Fibroblast of lung (primary cell): ENCODE measurements around the gene NMUR2.

Experiments used
- CTCF ChIP-seq, 2 donors: IDR thresholded peaks in 1 of 2; conservative IDR thresholded peaks in 1 of 2; 1 replicate in 1 of 2; 2 replicates in 1 of 2; pipeline ENCODE4 v1.5.1; 2011 to 2012; ENCODE audit warnings: low read length in 2 of 2, control low read depth in 1 of 2, inconsistent platforms in 1 of 2, low read depth in 1 of 2, mild to moderate bottlenecking in 1 of 2
- EZH2 ChIP-seq: IDR thresholded peaks from 2 replicates; pipeline ENCODE4 v1.5.1; 2012; ENCODE audit warnings: low read length, control low read depth, mild to moderate bottlenecking; ENCODE audit errors: missing control alignments

GRCh38 chr5:152372875-152373274 is 32.2 kb downstream of the NMUR2 start:
- TF ChIP-seq CTCF (conservative IDR thresholded peaks at IDR 0.05 in 1 of 2, IDR thresholded peaks at IDR 0.05 in 1 of 2; ENCODE audit: low read depth in 1 of 2, low read length in 2 of 2) (no peak), EZH2 (no peak)
